NCI-H2171 (cell line): ENCODE data around the gene TCERG1L.
A peak's percentile ranks its signal among the peaks of the same experiment; 100 is the strongest.

Source experiments
- DNase-seq: peaks from one replicate; lab custom pipeline; 2025; lab: John Stamatoyannopoulos, UW

TCERG1L gene

GRCh38 chr10:131067690-131068089 is 243.8 kb downstream of the TCERG1L start:
- DNase-seq: no peak

DNA sequence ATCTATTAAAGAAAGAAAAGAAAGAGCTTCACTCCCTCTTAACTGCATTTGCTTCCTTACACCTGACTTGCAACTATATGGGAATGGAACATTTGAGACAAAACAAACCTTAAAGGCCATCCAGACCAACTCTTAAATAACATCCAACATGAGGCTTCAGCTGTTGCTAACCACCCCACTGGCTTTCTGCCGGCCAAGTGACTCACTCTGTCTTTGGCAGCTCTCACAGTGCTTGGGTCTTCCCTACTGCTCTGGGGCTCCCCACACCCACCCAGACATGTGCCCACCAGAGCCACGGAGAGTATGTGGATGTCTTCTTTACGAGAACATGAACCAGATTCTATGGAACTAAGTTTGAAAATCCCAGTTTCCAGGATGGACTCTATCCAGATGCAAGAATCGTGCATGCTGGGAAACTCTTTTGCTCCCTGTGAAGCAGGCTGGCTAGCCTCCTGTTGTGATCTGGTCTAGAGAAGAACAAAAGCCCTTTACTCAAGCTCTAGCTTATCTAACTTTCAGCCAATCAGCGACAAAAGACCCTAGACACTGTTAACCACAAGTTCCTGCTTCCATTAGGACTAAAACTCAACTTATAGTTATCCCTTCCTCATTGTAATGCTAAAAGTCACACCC is 245.7 kb downstream of the TCERG1L start:
- no peak for DNase-seq

DNA sequence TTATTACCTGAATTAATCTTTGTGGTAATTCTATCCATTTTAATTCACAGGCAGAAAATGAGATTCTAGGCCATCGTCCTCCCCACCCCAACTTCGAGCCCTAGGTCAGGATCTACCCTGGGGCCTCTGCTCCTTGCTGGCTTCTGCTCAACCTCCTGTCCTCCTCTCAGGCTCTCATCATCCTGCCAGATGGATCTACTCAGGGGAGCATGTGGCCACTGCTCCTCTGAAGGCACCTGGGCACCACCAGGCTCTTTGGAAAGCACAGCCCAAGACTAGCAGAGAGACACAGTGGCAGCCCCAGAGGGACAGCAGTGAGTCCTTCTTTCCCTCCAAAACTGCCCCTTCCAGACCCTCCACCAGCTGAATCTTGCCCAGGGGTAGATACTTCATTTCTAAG is 248.2 kb downstream of the TCERG1L start:
- no peak for DNase-seq

GRCh38 chr10:131062621-131063260 is 248.8 kb downstream of the TCERG1L start:
- DNase-seq: no peak

DNA sequence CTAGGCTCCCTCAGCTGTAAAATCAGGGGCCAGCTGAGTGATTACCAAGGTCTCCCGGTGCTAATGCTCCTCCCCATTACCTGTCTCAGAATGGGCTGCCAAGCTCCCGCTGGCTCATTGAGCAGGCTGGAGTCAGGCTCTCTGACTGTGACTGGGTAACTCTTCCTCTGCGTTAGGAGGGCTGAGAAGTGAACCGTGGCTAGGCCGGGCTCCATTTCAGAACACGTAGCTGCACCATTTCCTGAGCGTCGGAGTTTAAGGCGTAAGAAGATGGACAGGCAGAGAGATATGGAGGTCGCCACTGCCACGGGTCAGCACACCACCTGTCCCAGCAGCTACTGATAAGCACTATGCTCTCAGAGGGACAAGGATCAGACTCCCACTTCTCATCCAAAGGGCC is 250.3 kb downstream of the TCERG1L start:
- no peak for DNase-seq

- no peak for DNase-seq
These were observed 251.6 kb downstream of the TCERG1L start for GRCh38 chr10:131059881-131060280.

DNA sequence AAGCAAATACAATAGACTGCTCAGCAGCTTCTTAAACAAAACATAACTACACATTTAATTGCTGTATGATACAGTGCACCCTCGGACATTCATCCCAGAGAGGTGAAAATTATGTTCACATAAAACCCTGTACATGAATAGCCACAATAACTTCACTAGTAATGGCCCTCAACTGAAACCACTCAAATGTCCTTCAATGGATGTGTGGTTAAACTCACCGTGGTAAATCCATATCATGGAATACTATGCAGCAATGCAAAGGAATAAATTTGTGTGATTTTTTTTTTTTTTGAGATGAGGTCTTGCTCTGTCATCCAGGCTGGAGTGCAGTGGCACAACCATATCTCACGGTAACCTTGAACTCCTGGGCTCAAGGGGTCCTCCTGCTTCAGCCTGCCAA is 252.7 kb downstream of the TCERG1L start:
- DNase-seq: no peak

- DNase-seq: no peak
These were observed 254.7 kb downstream of the TCERG1L start for GRCh38 chr10:131056781-131057180.

DNA sequence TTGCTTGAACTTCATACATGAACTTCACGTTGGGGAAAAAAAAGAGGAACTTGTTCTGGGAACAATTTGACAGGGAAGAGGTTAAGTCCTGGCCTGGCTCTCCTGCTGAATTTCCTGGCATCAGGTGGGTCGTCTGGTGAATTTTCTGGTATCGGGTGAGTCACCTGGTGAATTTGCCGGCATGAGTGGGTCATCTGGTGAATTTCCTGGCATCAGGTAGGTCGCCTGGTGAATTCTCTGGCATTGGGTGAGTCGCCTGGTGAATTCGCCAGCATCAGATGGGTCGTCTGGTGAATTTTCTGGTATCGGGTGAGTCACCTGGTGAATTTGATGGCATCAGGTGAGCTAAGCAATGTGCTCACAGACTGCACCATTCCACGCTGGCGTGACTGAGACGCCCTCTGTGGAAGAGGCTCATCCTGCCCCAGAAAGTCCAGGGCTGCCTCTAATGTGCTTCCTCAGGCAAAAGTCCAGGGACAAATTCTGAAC is 255.4 kb downstream of the TCERG1L start:
- no peak for DNase-seq

DNA sequence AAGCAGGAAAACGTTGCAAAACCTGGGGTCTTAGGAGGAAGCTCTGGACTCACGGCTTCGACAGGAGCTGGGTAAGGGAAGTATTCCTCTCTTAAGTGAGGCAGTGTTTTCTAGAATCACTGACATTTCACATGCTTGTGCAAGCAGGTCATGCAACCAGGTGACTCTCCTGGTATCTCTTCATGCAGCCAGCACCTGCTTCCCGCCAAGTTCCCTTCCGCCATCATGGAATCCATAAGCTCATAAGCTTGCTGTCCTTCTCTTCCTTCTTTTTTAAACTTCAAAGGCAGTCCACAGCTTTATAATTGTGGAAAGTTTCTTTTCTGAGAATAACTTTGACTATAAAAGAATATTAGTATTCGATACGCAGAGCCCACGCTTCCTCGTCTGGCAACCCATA is 256.1 kb downstream of the TCERG1L start:
- no peak for DNase-seq

GRCh38 chr10:131053192-131053591 is 258.3 kb downstream of the TCERG1L start:
- no peak for DNase-seq

DNA sequence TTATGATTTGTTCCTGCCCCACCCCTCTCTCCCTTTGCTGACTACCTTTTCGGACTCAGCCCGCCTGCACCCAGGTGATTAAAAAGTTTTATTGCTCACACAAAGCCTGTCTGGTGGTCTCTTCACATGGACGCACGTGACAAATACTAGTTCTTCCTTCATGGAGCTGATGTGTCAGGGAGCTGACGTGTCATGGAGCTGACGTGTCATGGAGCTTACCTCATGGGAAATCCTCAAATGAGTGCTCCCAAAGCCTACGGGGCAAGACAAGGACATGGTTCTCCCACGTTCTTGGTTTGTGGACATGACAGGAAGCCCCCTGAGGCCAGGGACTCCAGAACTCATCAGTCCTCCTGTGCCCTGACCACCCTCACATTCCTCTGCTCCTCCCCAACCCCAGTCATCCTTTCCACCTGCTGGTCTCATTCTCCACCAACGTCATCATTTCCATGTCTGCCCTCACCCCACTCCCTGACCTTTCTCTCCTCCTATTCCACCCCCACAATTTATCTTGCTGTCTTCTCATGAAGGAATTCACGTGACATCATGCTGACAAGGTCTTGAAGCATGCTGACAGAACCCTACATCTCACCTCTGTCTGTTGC is 261.3 kb downstream of the TCERG1L start:
- no peak for DNase-seq

- peak; percentile 4 for DNase-seq
These were observed 262.5 kb downstream of the TCERG1L start for GRCh38 chr10:131049016-131049415.

GRCh38 chr10:131048606-131049005 is 262.9 kb downstream of the TCERG1L start:
- no peak for DNase-seq

DNA sequence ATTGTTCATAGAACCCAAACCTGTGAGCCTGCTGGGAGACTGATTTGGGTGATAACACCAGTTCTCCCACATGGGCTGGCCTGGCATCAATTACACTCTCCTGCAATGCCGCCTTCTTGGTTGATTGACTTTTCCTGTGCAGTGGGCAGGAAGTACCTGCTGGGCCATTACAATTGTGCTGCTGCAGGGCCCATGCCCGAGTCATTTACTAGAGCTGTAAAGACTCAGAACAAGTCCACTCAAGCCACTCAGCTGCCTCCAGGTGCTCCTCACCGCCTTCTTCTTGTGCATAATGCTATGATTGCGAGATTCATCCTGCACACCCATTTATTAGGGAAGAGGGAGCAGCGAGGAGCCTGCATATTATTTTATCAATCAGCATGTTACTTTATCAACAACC is 264.0 kb downstream of the TCERG1L start:
- no peak for DNase-seq

- DNase-seq: no peak
These were observed 265.3 kb downstream of the TCERG1L start for GRCh38 chr10:131046194-131046593.

DNA sequence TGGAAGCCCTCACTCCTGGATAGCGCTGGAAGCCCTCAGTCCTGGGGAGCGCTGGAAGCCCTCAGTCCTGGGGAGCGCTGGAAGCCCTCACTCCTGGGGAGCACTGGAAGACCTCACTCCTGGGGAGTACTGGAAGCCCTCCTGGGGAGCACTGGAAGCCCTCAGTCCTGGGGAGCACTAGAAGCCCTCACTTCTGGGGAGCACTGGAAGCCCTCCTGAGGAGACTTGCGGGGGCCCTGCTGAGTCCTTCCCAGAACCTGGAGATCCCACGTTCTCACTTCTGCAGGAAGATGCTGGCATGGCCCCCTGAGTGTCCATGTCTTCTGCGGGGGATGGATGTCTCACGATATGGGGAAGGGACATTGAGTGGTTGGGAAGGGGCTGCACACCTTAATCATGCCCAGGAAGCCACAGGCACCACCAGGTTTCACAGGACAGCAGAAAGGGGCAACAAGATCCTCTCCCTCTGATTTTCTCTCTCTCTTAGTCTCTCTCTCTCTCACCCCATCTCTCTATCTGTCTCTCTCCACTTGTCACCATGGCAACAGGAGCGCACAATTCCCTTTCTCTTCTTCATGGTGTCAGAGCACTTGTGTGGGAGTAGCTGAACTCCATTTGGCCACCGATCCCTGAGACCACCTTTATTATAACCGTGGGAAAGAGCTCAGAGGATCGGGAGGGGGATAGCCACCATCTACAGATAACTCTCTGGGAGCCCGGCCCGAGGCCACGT is 267.0 kb downstream of the TCERG1L start:
- DNase-seq: no peak

GRCh38 chr10:131043039-131043691 is 268.4 kb downstream of the TCERG1L start:
- DNase-seq: peak; percentile 36
